MM.1S (cell line): ENCODE results near the gene SLC45A1.

Source experiments
- DNase-seq: peaks from one replicate; pipeline ENCODE4 v3.0.0-alpha.2; 2015
- H2AFZ ChIP-seq: fragments of 300-600 bp; sonication (generic); 2 replicates; pipeline ENCODE4 v1.6.0; 2016; ENCODE audit warnings: antibody characterized with exemption, low read length
- H3F3A ChIP-seq: fragments of 300-600 bp; sonication (generic); 2 replicates; pipeline ENCODE4 v1.6.1; 2016; ENCODE audit warnings: mild to moderate bottlenecking, antibody characterized with exemption, low read length, moderate library complexity, mixed read lengths; ENCODE audit not compliant: insufficient read depth
- H3K27ac ChIP-seq: fragments of 300-600 bp; sonication (generic); 2 replicates; pipeline ENCODE4 v1.5.1; 2016; ENCODE audit warnings: mild to moderate bottlenecking, low read length
- H3K27me3 ChIP-seq: fragments of 300-600 bp; sonication (generic); replicated peaks from 2 replicates; pipeline ENCODE4 v1.6.0; 2016; ENCODE audit warnings: low read length; ENCODE audit not compliant: insufficient read depth
- H3K36me3 ChIP-seq: fragments of 300-600 bp; sonication (generic); replicated peaks from 2 replicates; pipeline ENCODE4 v1.6.1; 2016; ENCODE audit warnings: mild to moderate bottlenecking, low read length, mixed read lengths; ENCODE audit not compliant: insufficient read depth
- H3K4me1 ChIP-seq: fragments of 300-600 bp; sonication (generic); 2 replicates; pipeline ENCODE4 v1.6.1; 2016; ENCODE audit warnings: low read length, mixed read lengths
- H3K4me2 ChIP-seq: fragments of 300-600 bp; sonication (generic); 2 replicates; pipeline ENCODE4 v1.6.0; 2016; ENCODE audit warnings: low read depth, low read length
- H3K4me3 ChIP-seq: fragments of 300-600 bp; sonication (generic); 2 replicates; pipeline ENCODE4 v1.5.1; 2016; ENCODE audit warnings: low read length, mixed read lengths
- H3K79me2 ChIP-seq: fragments of 300-600 bp; sonication (generic); 2 replicates; pipeline ENCODE4 v1.6.1; 2016; ENCODE audit warnings: mixed run types, low read length, mixed read lengths
- H3K9ac ChIP-seq: fragments of 300-600 bp; sonication (generic); 2 replicates; pipeline ENCODE4 v1.6.1; 2016; ENCODE audit warnings: low read length, mixed read lengths
- H3K9me2 ChIP-seq: fragments of 300-600 bp; sonication (generic); replicated peaks from 2 replicates; pipeline ENCODE4 v1.6.1; 2016; ENCODE audit warnings: mild to moderate bottlenecking, low read length, mixed read lengths; ENCODE audit not compliant: insufficient read depth
- H3K9me3 ChIP-seq: fragments of 300-600 bp; sonication (generic); replicated peaks from 2 replicates; pipeline ENCODE4 v1.6.1; 2016; ENCODE audit warnings: mild to moderate bottlenecking, low read length, mixed read lengths; ENCODE audit not compliant: insufficient read depth
- H4K20me1 ChIP-seq: fragments of 300-600 bp; sonication (generic); 2 replicates; pipeline ENCODE4 v1.6.1; 2016; ENCODE audit warnings: mild to moderate bottlenecking, low read length, moderate library complexity, mixed read lengths; ENCODE audit not compliant: insufficient read depth
- EZH2 ChIP-seq: fragments of 300-600 bp; sonication (generic); optimal IDR thresholded peaks from 2 replicates; pipeline ENCODE3; 2017; ENCODE audit warnings: low read depth, mild to moderate bottlenecking, antibody characterized with exemption, low read length, mixed read lengths
- EZH2phosphoT487 ChIP-seq: fragments of 300-600 bp; sonication (generic); IDR thresholded peaks from 2 replicates; pipeline ENCODE4 v1.6.1; 2018; ENCODE audit warnings: antibody characterized with exemption, low read length
- TF ChIP-seq, protein P1 (sequence below): fragments of 300-600 bp; sonication (generic); IDR thresholded peaks from 2 replicates; pipeline ENCODE4 v1.5.1; 2016; ENCODE audit warnings: antibody characterized with exemption, low read length, mixed read lengths

Gene SLC45A1

GRCh38 chr1:8367571-8368194, 49.8 kb downstream of the SLC45A1 start:
- H3K27me3 ChIP-seq: no peaks in the 10 kb centered on the region
- no peaks in the 10 kb centered on the region for H3K36me3 ChIP-seq
- no peak for DNase-seq
- no peak overlapping the region for H2AFZ ChIP-seq
- no peak for TF ChIP-seq EZH2phosphoT487
- TF ChIP-seq, protein P1, sequence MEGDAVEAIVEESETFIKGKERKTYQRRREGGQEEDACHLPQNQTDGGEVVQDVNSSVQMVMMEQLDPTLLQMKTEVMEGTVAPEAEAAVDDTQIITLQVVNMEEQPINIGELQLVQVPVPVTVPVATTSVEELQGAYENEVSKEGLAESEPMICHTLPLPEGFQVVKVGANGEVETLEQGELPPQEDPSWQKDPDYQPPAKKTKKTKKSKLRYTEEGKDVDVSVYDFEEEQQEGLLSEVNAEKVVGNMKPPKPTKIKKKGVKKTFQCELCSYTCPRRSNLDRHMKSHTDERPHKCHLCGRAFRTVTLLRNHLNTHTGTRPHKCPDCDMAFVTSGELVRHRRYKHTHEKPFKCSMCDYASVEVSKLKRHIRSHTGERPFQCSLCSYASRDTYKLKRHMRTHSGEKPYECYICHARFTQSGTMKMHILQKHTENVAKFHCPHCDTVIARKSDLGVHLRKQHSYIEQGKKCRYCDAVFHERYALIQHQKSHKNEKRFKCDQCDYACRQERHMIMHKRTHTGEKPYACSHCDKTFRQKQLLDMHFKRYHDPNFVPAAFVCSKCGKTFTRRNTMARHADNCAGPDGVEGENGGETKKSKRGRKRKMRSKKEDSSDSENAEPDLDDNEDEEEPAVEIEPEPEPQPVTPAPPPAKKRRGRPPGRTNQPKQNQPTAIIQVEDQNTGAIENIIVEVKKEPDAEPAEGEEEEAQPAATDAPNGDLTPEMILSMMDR: no peak
- TF ChIP-seq EZH2: no peak
- no peak overlapping the region for H3K4me2 ChIP-seq
- no peaks in the 10 kb centered on the region for H3K9me2 ChIP-seq
- H3K9me3 ChIP-seq: no peaks in the 10 kb centered on the region
- no peaks in the 10 kb centered on the region for H3K79me2 ChIP-seq
- no peak overlapping the region for H3K9ac ChIP-seq
- H3K4me1 ChIP-seq: no peaks in the 10 kb centered on the region
- H4K20me1 ChIP-seq: no peaks in the 10 kb centered on the region
- no peaks in the 10 kb centered on the region for H3F3A ChIP-seq
- H3K27ac ChIP-seq: no peak overlapping the region
- no peak overlapping the region for H3K4me3 ChIP-seq

DNA sequence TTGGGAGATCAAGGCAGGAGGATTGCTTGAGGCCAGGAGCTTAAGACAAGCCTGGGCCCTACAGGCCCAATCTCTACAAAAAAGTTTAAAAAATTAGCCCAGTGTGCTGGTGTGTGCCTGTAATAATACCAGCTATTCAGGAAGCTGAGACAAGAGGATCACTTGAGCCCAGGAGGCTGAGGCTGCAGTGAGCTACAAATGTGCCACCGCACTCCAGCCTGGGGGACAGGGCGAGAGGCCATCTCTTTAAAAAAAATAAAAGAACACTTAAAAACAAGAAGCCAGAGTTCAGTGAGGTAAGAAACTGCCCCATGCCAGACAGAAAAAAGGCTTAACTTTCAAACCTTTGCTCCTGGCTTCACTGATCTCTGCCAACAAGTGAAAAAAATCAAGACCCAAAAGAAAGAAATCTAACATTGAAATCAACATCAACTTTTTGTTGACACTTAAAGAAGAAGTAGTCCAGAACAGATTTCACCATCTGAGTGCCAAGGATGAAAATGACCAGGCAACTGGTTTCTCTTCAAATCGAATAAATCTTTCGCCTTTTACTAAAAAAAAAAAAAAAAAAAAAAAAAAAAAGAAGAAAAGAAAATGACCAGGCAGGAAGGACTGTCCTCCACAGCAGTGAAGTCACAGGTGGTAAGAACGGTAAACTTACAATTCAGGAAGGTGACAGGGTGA, 51.2 kb downstream of the SLC45A1 start:
- H3K79me2 ChIP-seq: no peaks in the 10 kb centered on the region
- no peak for DNase-seq
- H3K9ac ChIP-seq: no peak overlapping the region
- no peak overlapping the region for H2AFZ ChIP-seq
- H3K9me2 ChIP-seq: no peaks in the 10 kb centered on the region
- no peaks in the 10 kb centered on the region for H4K20me1 ChIP-seq
- H3K36me3 ChIP-seq: no peaks in the 10 kb centered on the region
- H3K27ac ChIP-seq: no peak overlapping the region
- no peaks in the 10 kb centered on the region for H3K4me1 ChIP-seq
- H3K27me3 ChIP-seq: no peaks in the 10 kb centered on the region
- H3K4me3 ChIP-seq: no peak overlapping the region
- no peaks in the 10 kb centered on the region for H3K9me3 ChIP-seq
- H3F3A ChIP-seq: no peaks in the 10 kb centered on the region
- TF ChIP-seq, protein P1: no peak
- TF ChIP-seq EZH2phosphoT487 (no peak), EZH2 (no peak)
- H3K4me2 ChIP-seq: no peak overlapping the region

DNA sequence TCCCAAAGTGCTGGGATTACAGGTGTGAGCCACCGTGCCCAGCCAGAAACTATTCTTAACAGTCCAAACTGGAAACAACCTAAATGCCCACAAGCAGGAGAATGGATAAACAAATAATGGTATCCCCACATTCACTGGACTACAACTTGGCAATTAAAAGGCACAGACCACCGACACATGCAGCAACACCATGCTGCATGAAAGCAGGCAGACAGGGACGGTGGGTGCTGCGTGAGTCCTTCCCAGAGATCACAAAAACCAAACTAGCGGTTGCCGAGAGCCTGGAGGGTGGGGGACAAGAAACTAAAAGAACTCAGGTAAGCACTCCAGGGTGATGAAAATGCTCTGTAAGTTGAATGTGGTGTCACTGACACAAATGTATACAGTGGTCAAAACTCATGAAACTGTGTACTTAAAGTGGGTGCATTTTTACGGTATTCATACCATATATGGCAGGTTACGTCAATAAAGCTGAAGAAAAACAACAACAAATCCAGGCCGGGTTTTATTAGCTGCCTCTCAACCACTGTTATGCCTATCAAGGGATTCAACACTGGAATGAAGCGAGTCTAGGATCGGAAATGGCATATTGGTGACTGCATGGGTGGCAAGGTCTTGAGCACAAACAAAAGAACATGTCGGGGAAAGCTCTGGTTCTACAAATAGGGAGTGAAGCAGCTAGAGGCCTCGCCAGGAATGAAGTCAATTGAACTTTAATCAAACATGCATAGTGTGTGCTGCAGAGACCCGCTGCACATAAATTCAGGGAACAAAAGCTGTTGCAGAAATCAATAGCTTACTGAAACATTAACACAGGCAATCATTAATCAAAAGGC, 52.4 kb downstream of the SLC45A1 start:
- Histone ChIP-seq H3K4me2 (no peak overlapping the region), H3K9ac (no peak overlapping the region), H3K4me3 (no peak overlapping the region), H2AFZ (no peak overlapping the region), H3K9me3 (no peaks in the 10 kb centered on the region), H3K27ac (no peak overlapping the region), H3K36me3 (no peaks in the 10 kb centered on the region), H3K27me3 (no peaks in the 10 kb centered on the region), H3F3A (no peaks in the 10 kb centered on the region), H3K4me1 (no peaks in the 10 kb centered on the region), H4K20me1 (no peaks in the 10 kb centered on the region), H3K9me2 (no peaks in the 10 kb centered on the region), H3K79me2 (no peaks in the 10 kb centered on the region)
- no peak for TF ChIP-seq EZH2phosphoT487
- no peak for TF ChIP-seq EZH2
- TF ChIP-seq, protein P1: no peak
- DNase-seq: no peak
